Measurements from ENCODE around the gene LEUTX.

The LEUTX gene

GRCh38 chr19:39765091-39766076, 13.3 kb upstream of the LEUTX start:
- Histone ChIP-seq H3K4me1 (ENCODE audit: control insufficient read depth, low read length) (no peaks in the 10 kb centered on the region), H4K20me1 (ENCODE audit: control insufficient read depth, insufficient read depth, low read depth, low read length) (no peaks in the 10 kb centered on the region), H3K4me3 (ENCODE audit: low read length) (no peak overlapping the region), H3F3A (ENCODE audit: control insufficient read depth, insufficient read depth) (no peaks in the 10 kb centered on the region), H3K36me3 (ENCODE audit: control insufficient read depth, low read length) (no peaks in the 10 kb centered on the region), H3K9me3 (ENCODE audit: control insufficient read depth, insufficient read depth, low read length) (no peaks in the 10 kb centered on the region), H3K9me2 (replicated peaks; ENCODE audit: control insufficient read depth, low read length) (no peaks in the 10 kb centered on the region), H3K4me2 (ENCODE audit: low read length) (no peak overlapping the region), H3K79me2 (ENCODE audit: control insufficient read depth, low read length) (no peaks in the 10 kb centered on the region), H3K27me3 (ENCODE audit: control insufficient read depth, low read length) (peaks cover 1% of the 10 kb centered on the region), H3K27ac (ENCODE audit: low read depth, low read length) (no peak overlapping the region)
- TF ChIP-seq EZH2phosphoT487 (IDR thresholded peaks at IDR 0.05; ENCODE audit: borderline replicate concordance, low read length), result no peak
- TF ChIP-seq, protein P1, sequence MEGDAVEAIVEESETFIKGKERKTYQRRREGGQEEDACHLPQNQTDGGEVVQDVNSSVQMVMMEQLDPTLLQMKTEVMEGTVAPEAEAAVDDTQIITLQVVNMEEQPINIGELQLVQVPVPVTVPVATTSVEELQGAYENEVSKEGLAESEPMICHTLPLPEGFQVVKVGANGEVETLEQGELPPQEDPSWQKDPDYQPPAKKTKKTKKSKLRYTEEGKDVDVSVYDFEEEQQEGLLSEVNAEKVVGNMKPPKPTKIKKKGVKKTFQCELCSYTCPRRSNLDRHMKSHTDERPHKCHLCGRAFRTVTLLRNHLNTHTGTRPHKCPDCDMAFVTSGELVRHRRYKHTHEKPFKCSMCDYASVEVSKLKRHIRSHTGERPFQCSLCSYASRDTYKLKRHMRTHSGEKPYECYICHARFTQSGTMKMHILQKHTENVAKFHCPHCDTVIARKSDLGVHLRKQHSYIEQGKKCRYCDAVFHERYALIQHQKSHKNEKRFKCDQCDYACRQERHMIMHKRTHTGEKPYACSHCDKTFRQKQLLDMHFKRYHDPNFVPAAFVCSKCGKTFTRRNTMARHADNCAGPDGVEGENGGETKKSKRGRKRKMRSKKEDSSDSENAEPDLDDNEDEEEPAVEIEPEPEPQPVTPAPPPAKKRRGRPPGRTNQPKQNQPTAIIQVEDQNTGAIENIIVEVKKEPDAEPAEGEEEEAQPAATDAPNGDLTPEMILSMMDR (IDR thresholded peaks at IDR 0.05; ENCODE audit: low read depth, low read length, poor library complexity, severe bottlenecking), result peak; percentile 87

GRCh38 chr19:39768334-39768733, 10.3 kb upstream of the LEUTX start:
- no peak for TF ChIP-seq EZH2phosphoT487 (IDR thresholded peaks at IDR 0.05; ENCODE audit: borderline replicate concordance, low read length)
- TF ChIP-seq, protein P1 (IDR thresholded peaks at IDR 0.05; ENCODE audit: low read depth, low read length, poor library complexity, severe bottlenecking), result no peak
- Histone ChIP-seq H3K4me2 (ENCODE audit: low read length) (no peak overlapping the region), H3K27me3 (ENCODE audit: control insufficient read depth, low read length) (peaks cover 2% of the 10 kb centered on the region; the same call in 1 of the 2 replicates), H3K9me2 (replicated peaks; ENCODE audit: control insufficient read depth, low read length) (no peaks in the 10 kb centered on the region), H3K9me3 (ENCODE audit: control insufficient read depth, insufficient read depth, low read length) (no peaks in the 10 kb centered on the region), H3K27ac (ENCODE audit: low read depth, low read length) (no peak overlapping the region), H3K36me3 (ENCODE audit: control insufficient read depth, low read length) (no peaks in the 10 kb centered on the region), H3K79me2 (ENCODE audit: control insufficient read depth, low read length) (no peaks in the 10 kb centered on the region), H3F3A (ENCODE audit: control insufficient read depth, insufficient read depth) (no peaks in the 10 kb centered on the region), H3K4me1 (ENCODE audit: control insufficient read depth, low read length) (no peaks in the 10 kb centered on the region), H4K20me1 (ENCODE audit: control insufficient read depth, insufficient read depth, low read depth, low read length) (no peaks in the 10 kb centered on the region), H3K4me3 (ENCODE audit: low read length) (no peak overlapping the region)

DNA sequence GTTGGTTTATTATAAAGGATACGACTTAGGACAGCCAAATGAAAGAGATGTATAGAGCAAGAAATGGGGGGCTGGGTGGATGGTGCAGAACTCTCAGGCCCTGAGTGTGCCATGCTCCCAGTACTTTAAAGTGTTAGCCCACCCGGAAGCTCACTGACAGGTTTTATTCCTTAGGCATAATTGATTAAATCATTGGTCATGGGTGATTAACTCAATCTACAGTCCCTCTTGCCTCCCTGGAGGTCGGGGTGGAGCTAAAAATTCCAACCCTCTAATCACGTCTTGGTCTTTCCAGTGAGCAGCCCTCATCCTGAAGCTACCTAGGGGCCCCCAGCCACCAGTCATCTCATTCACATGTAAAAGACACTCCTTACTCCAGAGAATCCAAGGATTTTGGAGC, 9.9 kb upstream of the LEUTX start:
- Histone ChIP-seq H3F3A (ENCODE audit: control insufficient read depth, insufficient read depth) (no peaks in the 10 kb centered on the region), H4K20me1 (ENCODE audit: control insufficient read depth, insufficient read depth, low read depth, low read length) (no peaks in the 10 kb centered on the region), H3K79me2 (ENCODE audit: control insufficient read depth, low read length) (no peaks in the 10 kb centered on the region), H3K4me1 (ENCODE audit: control insufficient read depth, low read length) (no peaks in the 10 kb centered on the region), H3K9me2 (replicated peaks; ENCODE audit: control insufficient read depth, low read length) (no peaks in the 10 kb centered on the region), H3K4me2 (ENCODE audit: low read length) (no peak overlapping the region), H3K27ac (ENCODE audit: low read depth, low read length) (no peak overlapping the region), H3K4me3 (ENCODE audit: low read length) (no peak overlapping the region), H3K27me3 (ENCODE audit: control insufficient read depth, low read length) (peaks cover 4% of the 10 kb centered on the region; the same call in 1 of the 2 replicates), H3K36me3 (ENCODE audit: control insufficient read depth, low read length) (no peaks in the 10 kb centered on the region), H3K9me3 (ENCODE audit: control insufficient read depth, insufficient read depth, low read length) (no peaks in the 10 kb centered on the region)
- TF ChIP-seq, protein P1 (IDR thresholded peaks at IDR 0.05; ENCODE audit: low read depth, low read length, poor library complexity, severe bottlenecking), result no peak
- no peak for TF ChIP-seq EZH2phosphoT487 (IDR thresholded peaks at IDR 0.05; ENCODE audit: borderline replicate concordance, low read length)

Measured in DOHH2 (cell line).